H1 (cell line): ENCODE measurements around the gene TEX55. TPM values are rescaled to one million over a fixed set of nuclear protein-coding genes. Genes with fewer than 3 reads are reported as not detected.

Experiments used
- polyA plus RNA-seq, 7 experiments: library from polyadenylated mRNA; depleted of rRNA in 3 of 7; stranded (reverse) in 5 of 7; unstranded in 2 of 7; fragments of >200 nt in 5 of 7; fragments of 200-250 nt in 2 of 7; gene quantifications; 1 replicate in 5 of 7; 2 replicates in 1 of 7; 4 replicates in 1 of 7; pipeline versions ENCODE4 v1.2.1 to v1.2.3, GENCODE V29; 2011 to 2013; ENCODE audit warnings: missing spikeins in 2 of 7, mixed read lengths in 2 of 7
- total RNA-seq: library from RNA; stranded (reverse); fragmentation: NEBNext Ultra II Directional; extraction: Animal tissue kit (Norgen Biotek cat#: 25700); gene quantifications from 2 replicates; pipeline ENCODE4 v1.2.1, GENCODE V29; 2021
- TF ChIP-seq, protein P1 (sequence below): fragments of 300-600 bp; sonication (generic); IDR thresholded peaks from 2 replicates; pipeline ENCODE4 v1.7.1; 2012; ENCODE audit warnings: low read length, moderate library complexity, mild to moderate bottlenecking, inconsistent platforms; ENCODE audit not compliant: insufficient replicate concordance

The TEX55 gene
- total and polyA plus RNA-seq, 2 of the 8 experiments (the other 6 are each of a cell fraction or from before 2014, with no cell fraction given): not detected

DNA sequence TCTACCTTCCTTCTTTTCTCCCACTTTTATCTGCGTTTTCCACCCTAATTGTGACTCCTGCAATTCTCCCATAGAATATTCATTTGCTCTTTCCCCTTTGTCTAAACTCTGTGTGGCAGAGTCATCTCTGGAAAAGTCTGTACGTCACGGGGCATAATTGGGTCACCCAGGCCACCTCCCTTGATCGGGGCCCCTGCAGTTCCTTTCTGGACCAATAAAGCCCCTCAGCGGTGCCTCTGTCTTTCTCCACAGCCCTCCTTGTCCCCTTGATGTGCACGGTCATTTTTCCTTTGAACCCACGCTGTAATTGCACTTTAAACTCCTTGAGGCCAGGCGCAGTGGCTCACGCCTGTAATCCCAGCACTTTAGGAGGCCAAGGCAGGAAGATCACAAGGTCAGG, 38.1 kb downstream of the TEX55 start (continued):
- TF ChIP-seq, protein P1, sequence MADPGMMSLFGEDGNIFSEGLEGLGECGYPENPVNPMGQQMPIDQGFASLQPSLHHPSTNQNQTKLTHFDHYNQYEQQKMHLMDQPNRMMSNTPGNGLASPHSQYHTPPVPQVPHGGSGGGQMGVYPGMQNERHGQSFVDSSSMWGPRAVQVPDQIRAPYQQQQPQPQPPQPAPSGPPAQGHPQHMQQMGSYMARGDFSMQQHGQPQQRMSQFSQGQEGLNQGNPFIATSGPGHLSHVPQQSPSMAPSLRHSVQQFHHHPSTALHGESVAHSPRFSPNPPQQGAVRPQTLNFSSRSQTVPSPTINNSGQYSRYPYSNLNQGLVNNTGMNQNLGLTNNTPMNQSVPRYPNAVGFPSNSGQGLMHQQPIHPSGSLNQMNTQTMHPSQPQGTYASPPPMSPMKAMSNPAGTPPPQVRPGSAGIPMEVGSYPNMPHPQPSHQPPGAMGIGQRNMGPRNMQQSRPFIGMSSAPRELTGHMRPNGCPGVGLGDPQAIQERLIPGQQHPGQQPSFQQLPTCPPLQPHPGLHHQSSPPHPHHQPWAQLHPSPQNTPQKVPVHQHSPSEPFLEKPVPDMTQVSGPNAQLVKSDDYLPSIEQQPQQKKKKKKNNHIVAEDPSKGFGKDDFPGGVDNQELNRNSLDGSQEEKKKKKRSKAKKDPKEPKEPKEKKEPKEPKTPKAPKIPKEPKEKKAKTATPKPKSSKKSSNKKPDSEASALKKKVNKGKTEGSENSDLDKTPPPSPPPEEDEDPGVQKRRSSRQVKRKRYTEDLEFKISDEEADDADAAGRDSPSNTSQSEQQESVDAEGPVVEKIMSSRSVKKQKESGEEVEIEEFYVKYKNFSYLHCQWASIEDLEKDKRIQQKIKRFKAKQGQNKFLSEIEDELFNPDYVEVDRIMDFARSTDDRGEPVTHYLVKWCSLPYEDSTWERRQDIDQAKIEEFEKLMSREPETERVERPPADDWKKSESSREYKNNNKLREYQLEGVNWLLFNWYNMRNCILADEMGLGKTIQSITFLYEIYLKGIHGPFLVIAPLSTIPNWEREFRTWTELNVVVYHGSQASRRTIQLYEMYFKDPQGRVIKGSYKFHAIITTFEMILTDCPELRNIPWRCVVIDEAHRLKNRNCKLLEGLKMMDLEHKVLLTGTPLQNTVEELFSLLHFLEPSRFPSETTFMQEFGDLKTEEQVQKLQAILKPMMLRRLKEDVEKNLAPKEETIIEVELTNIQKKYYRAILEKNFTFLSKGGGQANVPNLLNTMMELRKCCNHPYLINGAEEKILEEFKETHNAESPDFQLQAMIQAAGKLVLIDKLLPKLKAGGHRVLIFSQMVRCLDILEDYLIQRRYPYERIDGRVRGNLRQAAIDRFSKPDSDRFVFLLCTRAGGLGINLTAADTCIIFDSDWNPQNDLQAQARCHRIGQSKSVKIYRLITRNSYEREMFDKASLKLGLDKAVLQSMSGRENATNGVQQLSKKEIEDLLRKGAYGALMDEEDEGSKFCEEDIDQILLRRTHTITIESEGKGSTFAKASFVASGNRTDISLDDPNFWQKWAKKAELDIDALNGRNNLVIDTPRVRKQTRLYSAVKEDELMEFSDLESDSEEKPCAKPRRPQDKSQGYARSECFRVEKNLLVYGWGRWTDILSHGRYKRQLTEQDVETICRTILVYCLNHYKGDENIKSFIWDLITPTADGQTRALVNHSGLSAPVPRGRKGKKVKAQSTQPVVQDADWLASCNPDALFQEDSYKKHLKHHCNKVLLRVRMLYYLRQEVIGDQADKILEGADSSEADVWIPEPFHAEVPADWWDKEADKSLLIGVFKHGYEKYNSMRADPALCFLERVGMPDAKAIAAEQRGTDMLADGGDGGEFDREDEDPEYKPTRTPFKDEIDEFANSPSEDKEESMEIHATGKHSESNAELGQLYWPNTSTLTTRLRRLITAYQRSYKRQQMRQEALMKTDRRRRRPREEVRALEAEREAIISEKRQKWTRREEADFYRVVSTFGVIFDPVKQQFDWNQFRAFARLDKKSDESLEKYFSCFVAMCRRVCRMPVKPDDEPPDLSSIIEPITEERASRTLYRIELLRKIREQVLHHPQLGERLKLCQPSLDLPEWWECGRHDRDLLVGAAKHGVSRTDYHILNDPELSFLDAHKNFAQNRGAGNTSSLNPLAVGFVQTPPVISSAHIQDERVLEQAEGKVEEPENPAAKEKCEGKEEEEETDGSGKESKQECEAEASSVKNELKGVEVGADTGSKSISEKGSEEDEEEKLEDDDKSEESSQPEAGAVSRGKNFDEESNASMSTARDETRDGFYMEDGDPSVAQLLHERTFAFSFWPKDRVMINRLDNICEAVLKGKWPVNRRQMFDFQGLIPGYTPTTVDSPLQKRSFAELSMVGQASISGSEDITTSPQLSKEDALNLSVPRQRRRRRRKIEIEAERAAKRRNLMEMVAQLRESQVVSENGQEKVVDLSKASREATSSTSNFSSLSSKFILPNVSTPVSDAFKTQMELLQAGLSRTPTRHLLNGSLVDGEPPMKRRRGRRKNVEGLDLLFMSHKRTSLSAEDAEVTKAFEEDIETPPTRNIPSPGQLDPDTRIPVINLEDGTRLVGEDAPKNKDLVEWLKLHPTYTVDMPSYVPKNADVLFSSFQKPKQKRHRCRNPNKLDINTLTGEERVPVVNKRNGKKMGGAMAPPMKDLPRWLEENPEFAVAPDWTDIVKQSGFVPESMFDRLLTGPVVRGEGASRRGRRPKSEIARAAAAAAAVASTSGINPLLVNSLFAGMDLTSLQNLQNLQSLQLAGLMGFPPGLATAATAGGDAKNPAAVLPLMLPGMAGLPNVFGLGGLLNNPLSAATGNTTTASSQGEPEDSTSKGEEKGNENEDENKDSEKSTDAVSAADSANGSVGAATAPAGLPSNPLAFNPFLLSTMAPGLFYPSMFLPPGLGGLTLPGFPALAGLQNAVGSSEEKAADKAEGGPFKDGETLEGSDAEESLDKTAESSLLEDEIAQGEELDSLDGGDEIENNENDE: no peak
